ENCODE results near the gene CSNK1D.

DNA sequence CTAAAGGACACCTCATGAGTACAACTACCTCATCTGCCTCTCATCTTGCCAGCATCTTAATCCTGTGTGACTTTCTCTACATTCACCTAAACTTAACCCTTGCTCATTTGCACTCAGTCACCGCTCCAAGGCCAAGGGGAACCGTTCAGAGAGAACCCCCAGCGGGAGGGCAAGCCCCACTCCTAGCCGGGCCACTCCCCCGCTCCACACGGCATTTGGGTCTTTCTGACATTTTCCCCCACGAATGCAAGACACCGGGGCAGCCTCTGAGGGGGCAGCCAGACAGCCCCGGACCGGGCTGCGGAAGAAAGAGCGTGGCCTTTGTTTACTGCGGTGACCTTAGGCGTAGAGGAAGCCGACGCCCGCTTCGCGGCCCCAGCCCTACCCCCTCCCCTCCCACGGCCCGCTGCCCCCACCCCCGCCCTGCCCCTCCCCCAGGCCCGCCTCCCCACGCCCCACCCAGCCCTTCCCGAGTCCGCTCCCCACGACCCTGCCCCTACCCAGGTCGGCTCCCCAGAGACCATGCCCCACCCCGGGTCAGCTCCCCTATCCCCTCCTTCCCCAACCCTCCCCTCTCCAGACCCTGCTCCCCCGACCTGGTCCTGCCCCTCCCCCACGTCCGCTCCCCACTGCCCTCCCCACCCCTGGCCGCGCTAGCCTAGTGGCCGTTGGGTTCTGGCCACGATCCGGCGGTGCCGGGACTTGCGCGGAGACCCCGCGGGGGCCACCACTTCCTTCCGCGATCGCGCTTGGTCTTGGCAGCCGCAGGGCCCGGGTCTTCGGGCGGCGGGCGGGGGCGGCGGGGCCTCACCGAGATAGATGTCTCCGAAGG lies 789 bp downstream of the CSNK1D start:
- TF ChIP-seq, protein P1, sequence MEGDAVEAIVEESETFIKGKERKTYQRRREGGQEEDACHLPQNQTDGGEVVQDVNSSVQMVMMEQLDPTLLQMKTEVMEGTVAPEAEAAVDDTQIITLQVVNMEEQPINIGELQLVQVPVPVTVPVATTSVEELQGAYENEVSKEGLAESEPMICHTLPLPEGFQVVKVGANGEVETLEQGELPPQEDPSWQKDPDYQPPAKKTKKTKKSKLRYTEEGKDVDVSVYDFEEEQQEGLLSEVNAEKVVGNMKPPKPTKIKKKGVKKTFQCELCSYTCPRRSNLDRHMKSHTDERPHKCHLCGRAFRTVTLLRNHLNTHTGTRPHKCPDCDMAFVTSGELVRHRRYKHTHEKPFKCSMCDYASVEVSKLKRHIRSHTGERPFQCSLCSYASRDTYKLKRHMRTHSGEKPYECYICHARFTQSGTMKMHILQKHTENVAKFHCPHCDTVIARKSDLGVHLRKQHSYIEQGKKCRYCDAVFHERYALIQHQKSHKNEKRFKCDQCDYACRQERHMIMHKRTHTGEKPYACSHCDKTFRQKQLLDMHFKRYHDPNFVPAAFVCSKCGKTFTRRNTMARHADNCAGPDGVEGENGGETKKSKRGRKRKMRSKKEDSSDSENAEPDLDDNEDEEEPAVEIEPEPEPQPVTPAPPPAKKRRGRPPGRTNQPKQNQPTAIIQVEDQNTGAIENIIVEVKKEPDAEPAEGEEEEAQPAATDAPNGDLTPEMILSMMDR (IDR thresholded peaks at IDR 0.05) = no peak
- no peak for TF ChIP-seq ZNF396 (CRISPR knock-in tag; IDR thresholded peaks at IDR 0.05; ENCODE audit: borderline replicate concordance)
- TF ChIP-seq, protein P2, sequence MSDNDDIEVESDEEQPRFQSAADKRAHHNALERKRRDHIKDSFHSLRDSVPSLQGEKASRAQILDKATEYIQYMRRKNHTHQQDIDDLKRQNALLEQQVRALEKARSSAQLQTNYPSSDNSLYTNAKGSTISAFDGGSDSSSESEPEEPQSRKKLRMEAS (CRISPR knock-in tag; IDR thresholded peaks at IDR 0.05) = 0 out of 2 replicates have a peak, but pooled peaks have one; percentile 16
- TF ChIP-seq GABPB1 (CRISPR knock-in tag; IDR thresholded peaks at IDR 0.05) = no peak
- no peak for TF ChIP-seq NFYB (CRISPR knock-in tag; conservative IDR thresholded peaks at IDR 0.05; ENCODE audit: low read depth)
- TF ChIP-seq, protein P3, sequence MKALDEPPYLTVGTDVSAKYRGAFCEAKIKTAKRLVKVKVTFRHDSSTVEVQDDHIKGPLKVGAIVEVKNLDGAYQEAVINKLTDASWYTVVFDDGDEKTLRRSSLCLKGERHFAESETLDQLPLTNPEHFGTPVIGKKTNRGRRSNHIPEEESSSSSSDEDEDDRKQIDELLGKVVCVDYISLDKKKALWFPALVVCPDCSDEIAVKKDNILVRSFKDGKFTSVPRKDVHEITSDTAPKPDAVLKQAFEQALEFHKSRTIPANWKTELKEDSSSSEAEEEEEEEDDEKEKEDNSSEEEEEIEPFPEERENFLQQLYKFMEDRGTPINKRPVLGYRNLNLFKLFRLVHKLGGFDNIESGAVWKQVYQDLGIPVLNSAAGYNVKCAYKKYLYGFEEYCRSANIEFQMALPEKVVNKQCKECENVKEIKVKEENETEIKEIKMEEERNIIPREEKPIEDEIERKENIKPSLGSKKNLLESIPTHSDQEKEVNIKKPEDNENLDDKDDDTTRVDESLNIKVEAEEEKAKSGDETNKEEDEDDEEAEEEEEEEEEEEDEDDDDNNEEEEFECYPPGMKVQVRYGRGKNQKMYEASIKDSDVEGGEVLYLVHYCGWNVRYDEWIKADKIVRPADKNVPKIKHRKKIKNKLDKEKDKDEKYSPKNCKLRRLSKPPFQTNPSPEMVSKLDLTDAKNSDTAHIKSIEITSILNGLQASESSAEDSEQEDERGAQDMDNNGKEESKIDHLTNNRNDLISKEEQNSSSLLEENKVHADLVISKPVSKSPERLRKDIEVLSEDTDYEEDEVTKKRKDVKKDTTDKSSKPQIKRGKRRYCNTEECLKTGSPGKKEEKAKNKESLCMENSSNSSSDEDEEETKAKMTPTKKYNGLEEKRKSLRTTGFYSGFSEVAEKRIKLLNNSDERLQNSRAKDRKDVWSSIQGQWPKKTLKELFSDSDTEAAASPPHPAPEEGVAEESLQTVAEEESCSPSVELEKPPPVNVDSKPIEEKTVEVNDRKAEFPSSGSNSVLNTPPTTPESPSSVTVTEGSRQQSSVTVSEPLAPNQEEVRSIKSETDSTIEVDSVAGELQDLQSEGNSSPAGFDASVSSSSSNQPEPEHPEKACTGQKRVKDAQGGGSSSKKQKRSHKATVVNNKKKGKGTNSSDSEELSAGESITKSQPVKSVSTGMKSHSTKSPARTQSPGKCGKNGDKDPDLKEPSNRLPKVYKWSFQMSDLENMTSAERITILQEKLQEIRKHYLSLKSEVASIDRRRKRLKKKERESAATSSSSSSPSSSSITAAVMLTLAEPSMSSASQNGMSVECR (CRISPR knock-in tag; IDR thresholded peaks at IDR 0.05; ENCODE audit: borderline replicate concordance) = no peak
- no peak for TF ChIP-seq ZNF671 (CRISPR knock-in tag; IDR thresholded peaks at IDR 0.05)
- TF ChIP-seq CREB1 (CRISPR knock-in tag; IDR thresholded peaks at IDR 0.05) = no peak
- no peak for TF ChIP-seq RORB (CRISPR knock-in tag; IDR thresholded peaks at IDR 0.05)
